Panc1 (cell line): ENCODE results near the gene BCAN. TPM values are rescaled to one million over a fixed set of nuclear protein-coding genes. Genes with fewer than 3 reads are reported as not detected.
A peak's percentile ranks its signal among the peaks of the same experiment; 100 is the strongest.

ENCODE experiments used
- ATAC-seq: fragments of 200-7000 bp; cut with Tn5 transposase; 2 replicates; pipeline ENCODE4 v1.9.1; 2020; ENCODE audit warnings: mild to moderate bottlenecking, moderate library complexity
- BruUV-seq: library from RNA; stranded (reverse); fragments of 400-500 nt; replicated peaks from 2 replicates; lab custom pipeline; 2021; lab: Mats Ljungman, UMichigan
- CTCF ChIA-PET: fragments of 300-600 bp; sonication (Branson Sonifier 250); formaldehyde crosslinking; loops from one replicate; lab custom pipeline; 2022; ENCODE audit warnings: antibody characterized with exemption; lab: Charles Lee
- POLR2A ChIA-PET: fragments of 300-600 bp; sonication (Branson Sonifier 250); formaldehyde crosslinking; loops from one replicate; lab custom pipeline; 2022; ENCODE audit warnings: antibody characterized with exemption; lab: Charles Lee
- DNase-seq: peaks from one replicate; pipeline ENCODE4 v3.0.0-alpha.2; 2010; ENCODE audit warnings: low read depth, low spot score
- H3K27ac ChIP-seq: 2 replicates; pipeline ENCODE4 v1.5.1; 2011; ENCODE audit warnings: mild to moderate bottlenecking, low read length, inconsistent platforms
- H3K27me3 ChIP-seq: fragments of 200-500 bp; sonication (Bioruptor generic); 2 replicates; pipeline ENCODE4 v1.6.0; 2014; ENCODE audit warnings: low read length, inconsistent platforms; ENCODE audit not compliant: control insufficient read depth, insufficient read depth
- H3K36me3 ChIP-seq: fragments of 200-500 bp; sonication (Bioruptor generic); 2 replicates; pipeline ENCODE4 v1.5.1; 2014; ENCODE audit warnings: inconsistent platforms, mild to moderate bottlenecking, low read length, moderate library complexity; ENCODE audit not compliant: control insufficient read depth, insufficient read depth
- H3K4me1 ChIP-seq: 2 replicates; pipeline ENCODE4 v1.5.1; 2011; ENCODE audit warnings: inconsistent platforms, mild to moderate bottlenecking, low read length, moderate library complexity; ENCODE audit not compliant: control insufficient read depth, insufficient read depth
- H3K4me3 ChIP-seq, 2 experiments: 2 replicates each; pipeline ENCODE4 v1.5.1; 2011 to 2012; ENCODE audit warnings: low read depth in 2 of 2, low read length in 2 of 2, mild to moderate bottlenecking in 2 of 2, inconsistent platforms in 1 of 2, moderate library complexity in 1 of 2
- H3K9me3 ChIP-seq: fragments of 200-500 bp; sonication (Bioruptor generic); 2 replicates; pipeline ENCODE4 v1.5.1; 2014; ENCODE audit warnings: low read depth, mild to moderate bottlenecking, inconsistent platforms, low read length, moderate library complexity; ENCODE audit not compliant: control insufficient read depth, insufficient read depth
- POLR2AphosphoS5 ChIP-seq: IDR thresholded peaks from 2 replicates; pipeline ENCODE4 v1.6.1; 2012; ENCODE audit warnings: mild to moderate bottlenecking, low read depth, low read length, moderate library complexity
- REST ChIP-seq, 2 experiments: IDR thresholded peaks; 2 replicates each; pipeline ENCODE4 v1.6.1; 2011 to 2012; ENCODE audit warnings: low read depth in 2 of 2, control low read depth in 1 of 2, low read length in 1 of 2, mild to moderate bottlenecking in 1 of 2, moderate library complexity in 1 of 2; ENCODE audit not compliant: insufficient read depth in 1 of 2
- SIN3A ChIP-seq: IDR thresholded peaks from 2 replicates; pipeline ENCODE4 v1.6.1; 2012; ENCODE audit warnings: low read depth, mild to moderate bottlenecking, low read length, moderate library complexity, borderline replicate concordance; ENCODE audit not compliant: insufficient read depth
- TCF7L2 ChIP-seq: IDR thresholded peaks from 2 replicates; pipeline ENCODE4 v1.6.1; 2011; ENCODE audit warnings: mild to moderate bottlenecking, low read depth, low read length, inconsistent platforms
- in situ Hi-C: cut with HindIII; loops from 2 replicates; pipeline ENCODE4 v1.10.0; 2016; ENCODE audit warnings: low sequenced_read_pairs, low pct_unique_long_range_greater_than_20kb
- intact Hi-C: fragments of 100-400 bp; cut with micrococcal nuclease; formaldehyde crosslinking; loops from one replicate; pipeline ENCODE4 v1.10.0; 2022; ENCODE audit not compliant: unreplicated experiment
- total RNA-seq: library from RNA; stranded (reverse); gene quantifications from one replicate; pipeline ENCODE4 v1.2.1, GENCODE V29; 2021; ENCODE audit not compliant: unreplicated experiment
- TF ChIP-seq, protein P1 (sequence below): fragments of 450-650 bp; IDR thresholded peaks from 2 replicates; pipeline ENCODE4 v1.5.1; 2017; ENCODE audit warnings: mild to moderate bottlenecking

Gene BCAN
- total RNA-seq, 1 experiment from 2014 or later, result 0.57 TPM

DNA sequence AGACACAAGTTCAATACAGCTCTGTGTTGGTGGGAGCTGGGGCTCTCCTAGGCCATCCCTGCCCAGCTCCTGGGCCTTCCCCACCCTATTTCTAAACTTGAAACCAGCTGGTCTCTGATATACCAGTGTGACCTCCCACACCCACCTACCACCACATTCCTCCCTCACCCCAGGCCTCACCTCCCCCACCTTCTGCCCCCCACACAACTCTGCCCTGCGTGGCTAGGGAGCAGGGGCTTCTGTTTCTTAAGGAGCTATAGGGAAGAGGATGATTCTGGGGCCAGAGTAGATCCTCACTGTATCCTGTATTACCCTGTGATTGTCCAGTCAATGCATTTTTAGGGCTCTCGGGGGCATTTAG lies 18.8 kb downstream of the BCAN start:
- peaks cover 67% of the 10 kb centered on the region for H3K4me1 ChIP-seq
- TF ChIP-seq SIN3A (no peak), REST (IDR thresholded peaks at IDR 0.05; ENCODE audit: insufficient read depth in 1 of 2, low read depth in 2 of 2, low read length in 1 of 2) (no peak), POLR2AphosphoS5 (no peak), TCF7L2 (no peak)
- TF ChIP-seq, protein P1, sequence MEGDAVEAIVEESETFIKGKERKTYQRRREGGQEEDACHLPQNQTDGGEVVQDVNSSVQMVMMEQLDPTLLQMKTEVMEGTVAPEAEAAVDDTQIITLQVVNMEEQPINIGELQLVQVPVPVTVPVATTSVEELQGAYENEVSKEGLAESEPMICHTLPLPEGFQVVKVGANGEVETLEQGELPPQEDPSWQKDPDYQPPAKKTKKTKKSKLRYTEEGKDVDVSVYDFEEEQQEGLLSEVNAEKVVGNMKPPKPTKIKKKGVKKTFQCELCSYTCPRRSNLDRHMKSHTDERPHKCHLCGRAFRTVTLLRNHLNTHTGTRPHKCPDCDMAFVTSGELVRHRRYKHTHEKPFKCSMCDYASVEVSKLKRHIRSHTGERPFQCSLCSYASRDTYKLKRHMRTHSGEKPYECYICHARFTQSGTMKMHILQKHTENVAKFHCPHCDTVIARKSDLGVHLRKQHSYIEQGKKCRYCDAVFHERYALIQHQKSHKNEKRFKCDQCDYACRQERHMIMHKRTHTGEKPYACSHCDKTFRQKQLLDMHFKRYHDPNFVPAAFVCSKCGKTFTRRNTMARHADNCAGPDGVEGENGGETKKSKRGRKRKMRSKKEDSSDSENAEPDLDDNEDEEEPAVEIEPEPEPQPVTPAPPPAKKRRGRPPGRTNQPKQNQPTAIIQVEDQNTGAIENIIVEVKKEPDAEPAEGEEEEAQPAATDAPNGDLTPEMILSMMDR, result no peak
- H3K4me3 ChIP-seq, result peak overlapping the region; percentile 23 to 69
- intact Hi-C loops, result loop anchor here (1.0 kb wide), 1 partner anchor 17 kb away; the partner anchor contains the start of gene NES
- ATAC-seq, result peak; percentile 14
- no peaks in the 10 kb centered on the region; the same call in 1 of the 2 replicates for H3K36me3 ChIP-seq
- no peaks in the 10 kb centered on the region for H3K27me3 ChIP-seq
- peak overlapping the region; percentile 98 for H3K27ac ChIP-seq
- ChIA-PET POLR2A (interaction anchor here (0.6 kb wide), 1 partner anchor 497 kb away, joined by 5 read pairs; no protein-coding TSS in a partner anchor), CTCF (interaction anchor here (0.6 to 3.6 kb wide), 9 partner anchors 9 to 159 kb away, joined by 3 to 47 read pairs (median 6); partner anchors contain the start of gene NES)
- BruUV-seq, result TSS peak; percentile 97
- in situ Hi-C loops, result no loop called here
- no peak for DNase-seq
- no peaks in the 10 kb centered on the region for H3K9me3 ChIP-seq

GRCh38 chr1:156662005-156662799 lies 20.3 kb downstream of the BCAN start:
- Histone ChIP-seq H3K4me3 (peak overlapping the region in 1 of 2 experiments; percentile 11; a peak in 1 of 4 replicates), H3K27me3 (no peaks in the 10 kb centered on the region), H3K36me3 (no peaks in the 10 kb centered on the region; the same call in 1 of the 2 replicates), H3K27ac (peak overlapping the region; percentile 98), H3K9me3 (no peaks in the 10 kb centered on the region), H3K4me1 (peaks cover 78% of the 10 kb centered on the region)
- DNase-seq (no peak), ATAC-seq (peak; percentile 15)
- ChIA-PET CTCF (interaction anchor here (2.3 to 3.6 kb wide), 2 partner anchors 15 to 27 kb away, joined by 14 to 47 read pairs; partner anchors contain the start of gene NES), POLR2A (interaction anchor here (1.1 kb wide), 1 partner anchor 58 kb away, joined by 5 read pairs; no protein-coding TSS in a partner anchor)
- intact Hi-C loops (no loop called here), in situ Hi-C loops (no loop called here)
- BruUV-seq, result no TSS peak
- TF ChIP-seq TCF7L2 (no peak), SIN3A (no peak), REST (IDR thresholded peaks at IDR 0.05; ENCODE audit: insufficient read depth in 1 of 2, low read depth in 2 of 2, low read length in 1 of 2) (no peak), POLR2AphosphoS5 (no peak)
- TF ChIP-seq, protein P1, result no peak
